Medulla oblongata (tissue), 1 donor: ENCODE measurements around the gene KLHL33.

Experiments
- DNase-seq: peaks from one replicate; pipeline ENCODE4 v3.0.0-alpha.2; 2015; ENCODE audit errors: extremely low spot score

Gene KLHL33, protein sequence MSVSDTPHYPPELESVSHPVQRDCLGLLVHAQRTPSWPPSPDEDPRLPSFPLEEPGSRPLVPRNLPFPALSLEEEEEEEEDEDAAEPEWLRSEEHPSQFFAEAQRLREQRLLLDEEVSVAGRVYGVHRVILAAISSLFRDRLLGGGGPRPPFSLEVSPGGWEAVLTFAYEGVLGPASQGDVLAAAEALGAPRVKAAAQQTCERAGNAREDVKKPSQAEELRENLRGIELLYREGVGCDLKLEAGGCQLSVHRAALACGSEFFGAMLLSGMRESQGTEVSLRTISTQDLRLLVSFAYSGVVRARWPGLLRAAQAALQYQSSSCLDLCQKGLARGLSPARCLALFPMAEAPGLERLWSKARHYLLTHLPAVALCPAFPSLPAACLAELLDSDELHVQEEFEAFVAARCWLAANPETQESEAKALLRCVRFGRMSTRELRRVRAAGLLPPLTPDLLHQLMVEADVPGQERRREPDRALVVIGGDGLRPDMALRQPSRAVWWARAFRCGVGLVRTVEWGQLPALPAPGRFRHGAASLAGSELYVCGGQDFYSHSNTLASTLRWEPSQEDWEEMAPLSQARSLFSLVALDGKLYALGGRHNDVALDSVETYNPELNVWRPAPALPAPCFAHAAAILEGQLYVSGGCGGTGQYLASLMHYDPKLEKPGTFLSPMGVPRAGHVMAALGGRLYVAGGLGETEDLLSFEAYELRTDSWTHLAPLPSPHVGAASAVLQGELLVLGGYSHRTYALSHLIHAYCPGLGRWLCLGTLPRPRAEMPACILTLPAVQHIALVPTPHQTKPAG

GRCh38 chr14:20435582-20436362 is at the start of gene KLHL33:
TSS of gene KLHL33 (minus strand) at chr14:20436166. CDS start at chr14:20435811, 355 bp downstream.
- DNase-seq: no peak

DNA sequence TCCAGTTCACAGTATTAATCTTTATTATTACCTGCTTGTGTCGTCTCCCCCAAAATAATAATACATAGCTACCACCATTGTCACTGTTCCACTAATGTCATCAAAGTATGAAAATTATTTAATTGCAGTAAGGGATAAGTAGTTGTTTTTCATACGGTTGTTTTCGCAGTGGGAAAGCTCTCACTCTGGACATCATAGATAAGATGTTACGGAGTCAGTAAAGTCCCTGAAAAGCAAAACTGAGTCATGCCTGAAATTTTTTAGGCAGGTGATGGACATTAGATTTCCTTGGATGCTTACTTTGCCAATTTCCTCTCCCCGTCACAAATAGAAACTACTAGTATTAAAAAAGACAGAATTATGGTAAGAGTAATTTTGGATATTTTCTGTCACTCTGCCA is 46.4 kb upstream of the KLHL33 start:
- no peak for DNase-seq

DNA sequence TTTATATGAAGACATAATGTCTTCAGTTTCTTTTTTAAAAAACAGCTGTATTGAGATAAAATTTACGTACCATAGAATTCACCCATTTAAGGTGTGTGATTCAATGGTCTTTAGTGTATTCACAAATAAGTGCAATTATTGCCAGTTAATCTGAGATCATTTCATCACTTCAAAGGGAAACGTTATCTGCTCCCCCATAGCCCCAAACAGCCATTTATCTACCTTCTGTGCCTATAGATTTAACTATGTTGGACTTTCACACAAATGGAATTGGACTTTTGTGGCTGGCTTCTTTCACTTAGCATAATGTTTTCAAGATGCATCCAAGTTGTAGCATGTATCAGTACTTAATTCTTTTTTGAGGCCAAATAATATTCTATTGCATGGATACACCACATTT is 42.9 kb upstream of the KLHL33 start:
- no peak for DNase-seq

DNA sequence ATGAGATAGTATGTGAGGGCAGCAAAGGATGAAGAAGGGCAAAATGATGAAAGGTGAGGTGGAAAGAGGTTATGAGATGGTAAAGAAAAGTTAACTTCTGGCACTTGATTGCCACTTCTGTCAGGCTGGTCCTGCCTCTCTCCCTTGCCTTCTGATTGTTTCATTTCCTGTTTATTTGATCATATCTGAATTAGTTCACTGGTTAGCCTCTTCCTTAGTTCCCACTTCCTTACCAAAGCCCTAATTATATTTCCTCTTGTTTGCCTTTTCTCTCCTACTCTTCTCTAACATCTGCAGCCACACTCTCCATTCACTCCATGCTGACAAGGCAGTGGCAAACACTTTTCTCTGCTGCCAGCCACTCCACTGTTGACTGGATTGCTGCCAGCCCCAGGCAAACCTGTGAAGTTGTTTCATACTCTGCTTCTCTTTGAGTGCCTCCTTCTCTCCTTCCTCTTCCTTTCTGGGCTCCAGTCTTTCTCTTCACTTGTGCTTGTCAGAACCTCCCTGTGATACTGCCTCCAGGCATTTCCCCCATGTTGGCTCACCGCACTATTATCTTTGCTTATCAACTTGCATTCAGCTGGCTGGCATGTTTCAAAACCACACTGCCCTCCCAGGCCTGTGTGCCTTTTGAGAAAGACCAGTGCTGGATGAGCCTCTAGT is 41.4 kb upstream of the KLHL33 start:
- DNase-seq: peak; percentile 61

GRCh38 chr14:20476776-20477175 is 40.8 kb upstream of the KLHL33 start:
- DNase-seq: no peak

GRCh38 chr14:20472536-20473169 is 36.7 kb upstream of the KLHL33 start:
- DNase-seq: no peak

DNA sequence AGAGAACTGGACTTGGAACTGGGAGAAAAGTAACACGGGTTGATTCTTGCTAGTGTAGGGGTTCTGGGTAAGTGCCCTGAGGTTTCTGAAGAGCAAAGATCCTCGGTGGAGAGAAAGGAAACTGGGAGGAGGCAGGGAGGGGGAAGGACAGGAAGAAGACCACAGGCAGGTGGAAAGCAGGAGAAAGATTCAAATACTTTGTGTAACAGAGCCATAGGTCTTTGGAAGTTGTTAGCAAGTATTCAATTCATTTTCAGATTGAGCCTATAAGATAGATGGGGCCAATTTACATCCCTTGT is 34.6 kb upstream of the KLHL33 start:
- DNase-seq: no peak

DNA sequence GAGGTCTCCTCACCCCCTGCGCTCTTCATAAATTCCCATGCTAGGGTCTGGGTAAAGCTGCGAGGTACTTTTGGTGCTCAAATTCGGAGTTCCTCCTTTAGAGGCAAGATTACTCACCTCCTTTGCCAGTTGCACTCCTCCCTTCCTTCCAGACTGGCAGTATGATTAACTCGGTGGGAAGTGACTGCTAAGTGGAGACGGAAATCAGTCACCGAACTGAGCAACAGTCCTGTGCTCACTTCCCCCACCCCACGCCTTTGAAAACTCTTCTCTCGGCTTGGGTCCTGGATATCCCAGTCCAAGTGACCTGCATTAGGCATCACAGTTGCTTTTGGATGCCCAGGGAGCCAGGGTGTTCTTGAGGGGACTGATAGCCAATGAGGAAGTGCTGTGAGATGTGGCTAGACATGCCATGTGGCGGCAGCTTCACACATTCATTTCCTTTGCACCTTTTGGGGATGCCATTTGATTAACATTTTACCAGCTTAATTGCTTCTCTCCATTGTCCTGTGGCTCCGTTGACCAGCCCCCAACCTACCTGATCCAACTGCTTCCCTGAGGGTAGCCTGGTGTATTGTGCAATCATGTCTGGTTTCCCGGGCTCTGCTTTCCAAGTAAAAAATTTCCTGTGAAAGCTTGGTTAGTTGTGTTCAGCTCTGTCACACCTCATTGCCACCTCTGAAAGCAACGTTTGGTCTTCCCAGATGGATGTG is 34.1 kb upstream of the KLHL33 start:
- DNase-seq: peak; percentile 51

DNA sequence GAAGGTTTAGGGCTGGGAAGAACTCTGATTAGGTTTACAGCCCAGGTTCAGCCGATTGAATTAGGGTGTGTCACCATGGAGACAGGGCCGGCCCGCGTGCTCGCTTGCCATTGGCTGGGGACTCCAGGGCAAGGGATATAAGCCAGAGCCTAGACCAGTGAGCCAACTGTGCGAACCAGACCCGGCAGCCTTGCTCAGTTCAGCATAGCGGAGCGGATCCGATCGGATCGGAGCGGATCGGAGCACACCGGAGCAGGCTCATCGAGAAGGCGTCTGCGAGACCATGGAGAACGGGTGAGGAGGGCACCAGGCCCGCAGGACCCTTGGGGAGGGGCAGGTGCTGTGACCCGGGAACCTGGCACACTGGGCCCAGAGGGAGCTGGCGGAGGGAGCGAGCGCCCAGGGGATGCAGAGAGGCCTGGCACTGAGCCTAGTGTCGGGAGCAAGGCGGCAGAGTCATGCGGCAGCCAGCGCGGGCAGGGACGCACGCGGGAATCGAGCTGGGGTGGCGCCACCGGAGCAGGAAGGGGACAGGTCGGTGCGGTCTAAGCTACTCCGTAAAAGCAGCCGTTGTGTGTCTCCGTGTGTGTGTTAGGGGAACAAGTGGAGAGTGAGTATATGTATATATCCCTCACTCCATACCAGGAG is 33.4 kb upstream of the KLHL33 start, which contains the start of gene PNP:
PNP (plus strand) TSS at position 165 of the 648 bp plus-strand sequence; CDS start at position 284, 119 bp downstream.
- DNase-seq: peak; percentile 89

GRCh38 chr14:20468764-20469241 is 32.8 kb upstream of the KLHL33 start:
- peak; percentile 40 for DNase-seq

DNA sequence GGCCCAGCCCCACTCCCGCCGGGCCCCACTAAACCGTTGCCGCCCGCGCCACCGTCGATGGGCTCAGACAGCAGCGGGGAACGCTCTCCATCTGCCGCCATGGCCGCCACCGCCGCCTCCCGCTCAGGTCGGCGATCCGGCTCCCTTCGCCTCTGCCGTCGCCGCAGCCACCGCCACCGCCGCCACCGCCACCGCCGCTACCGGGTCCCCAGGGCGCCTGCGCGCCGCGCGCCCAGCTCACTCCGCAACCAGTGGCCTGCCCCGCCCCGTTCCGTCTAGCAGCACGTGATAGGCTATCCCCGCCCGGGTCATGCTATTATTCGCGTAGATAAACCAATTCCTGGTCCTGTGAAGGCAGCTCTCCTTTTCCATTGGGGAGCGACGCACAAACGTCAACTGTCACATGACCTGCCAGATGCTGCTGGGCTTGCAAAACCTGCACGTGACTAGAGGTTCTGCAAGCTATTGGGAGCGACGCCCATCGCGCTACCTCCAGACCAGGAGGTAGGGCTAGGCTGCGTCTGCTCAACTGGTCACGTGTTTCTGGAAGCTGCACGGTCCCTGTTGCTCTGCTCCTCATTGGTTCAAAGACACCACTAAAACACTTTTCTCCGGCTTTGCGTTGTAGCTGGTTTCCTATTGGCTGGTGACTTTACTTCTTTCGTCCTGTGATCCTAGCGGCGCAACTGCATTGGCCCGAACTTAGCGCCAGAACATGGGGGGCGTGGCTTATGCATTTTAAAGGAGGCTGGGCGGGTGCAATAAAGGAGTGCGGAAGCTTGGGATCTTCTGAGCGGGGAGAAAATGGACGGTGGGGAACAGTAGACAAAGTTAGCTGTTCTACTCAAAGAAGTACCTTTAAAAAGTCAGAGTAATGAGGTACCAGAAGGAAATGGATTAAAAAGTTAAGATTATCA is 25.5 kb upstream of the KLHL33 start, which contains the start of gene PIP4P1:
PIP4P1 (minus strand) TSS at position 210 of the 917 bp plus-strand sequence; CDS start at position 101, 109 bp downstream.
- peak; percentile 100 for DNase-seq

DNA sequence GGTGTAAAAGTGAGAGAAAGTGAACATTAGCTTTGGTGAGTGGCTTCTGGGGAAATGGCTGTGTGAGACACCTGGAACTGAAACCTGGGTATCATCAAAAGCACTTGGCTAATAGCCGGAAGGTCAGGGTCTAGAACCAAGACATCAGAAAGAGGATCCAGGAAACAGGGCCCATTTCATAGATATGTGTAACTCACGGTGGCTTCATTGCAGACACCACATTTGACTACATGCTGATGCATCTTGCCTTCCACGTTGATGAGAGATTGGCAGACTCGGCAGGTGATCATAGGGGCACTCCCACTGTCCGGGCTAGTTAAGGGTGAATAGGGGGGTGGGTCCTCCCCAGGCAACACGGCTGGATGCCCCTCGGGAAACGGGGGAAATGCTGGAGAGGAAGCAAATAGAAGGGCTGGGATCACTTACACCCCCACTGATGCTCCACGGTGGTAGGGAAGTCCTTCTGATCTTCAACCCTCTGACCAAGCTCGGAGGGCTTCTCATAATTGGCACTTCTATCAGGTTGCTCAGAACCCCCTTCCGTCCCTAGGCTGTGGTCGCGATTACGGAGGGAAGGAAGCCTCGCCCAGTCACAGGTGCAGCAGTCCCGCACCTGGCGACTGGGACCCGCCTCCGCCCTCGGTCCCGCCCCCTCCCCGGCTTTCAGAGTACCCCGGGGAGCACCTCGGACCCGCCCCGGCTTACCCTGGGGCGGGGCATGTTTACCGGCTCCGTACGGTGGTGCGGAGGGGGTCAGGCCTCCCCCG is 24.7 kb upstream of the KLHL33 start:
- DNase-seq: peak; percentile 15

- no peak for DNase-seq
These were observed 22.2 kb upstream of the KLHL33 start for GRCh38 chr14:20458031-20458789.

GRCh38 chr14:20456971-20457370 is 21.0 kb upstream of the KLHL33 start:
- DNase-seq: no peak

GRCh38 chr14:20455355-20456300 is 19.7 kb upstream of the KLHL33 start:
- no peak for DNase-seq
